Cardiac muscle cell (in vitro differentiated cells and primary cell): ENCODE measurements around the gene ZNF556. TPM values are rescaled to one million over a fixed set of nuclear protein-coding genes. Genes with fewer than 3 reads are reported as not detected.

ENCODE experiments used
- DNase-seq, 2 donors: peaks; one replicate each; pipeline versions ENCODE4 v3.0.0 to v3.0.0-alpha.2; 2010 to 2017; ENCODE audit warnings: low read depth in 1 of 2, low spot score in 1 of 2
- H3K27ac ChIP-seq: fragments of 200-600 bp; sonication (generic); 2 replicates; pipeline ENCODE4 v1.5.1; 2016
- H3K27me3 ChIP-seq: fragments of 200-600 bp; sonication (generic); 2 replicates; pipeline ENCODE4 v1.6.0; 2016; ENCODE audit warnings: control low read depth
- H3K36me3 ChIP-seq: fragments of 200-600 bp; sonication (generic); 2 replicates; pipeline ENCODE4 v1.5.1; 2016; ENCODE audit warnings: control low read depth
- H3K4me1 ChIP-seq: fragments of 200-600 bp; sonication (generic); 2 replicates; pipeline ENCODE4 v1.8.1; 2017; ENCODE audit warnings: low read depth, mild to moderate bottlenecking, mixed run types
- H3K4me3 ChIP-seq: fragments of 200-600 bp; sonication (generic); 2 replicates; pipeline ENCODE4 v1.5.1; 2016; ENCODE audit warnings: mild to moderate bottlenecking
- H3K9me3 ChIP-seq: fragments of 200-600 bp; sonication (generic); 2 replicates; pipeline ENCODE4 v1.5.1; 2017; ENCODE audit warnings: low read depth, mild to moderate bottlenecking, control low read depth
- CTCF ChIP-seq: IDR thresholded peaks from 2 replicates; pipeline ENCODE4 v1.5.1; 2012; ENCODE audit warnings: low read depth, mild to moderate bottlenecking, low read length
- polyA plus RNA-seq: library from polyadenylated mRNA; unstranded; fragments of >200 nt; fragmentation: Nextera tagmentation; extraction: Ambion mirVana; gene quantifications from 2 replicates; pipeline ENCODE4 v1.2.1, GENCODE V29; 2016
- total RNA-seq: library from RNA; depleted of rRNA; stranded (reverse); fragments of >200 nt; gene quantifications from 2 replicates; pipeline ENCODE4 v1.2.3, GENCODE V29; 2016

The ZNF556 gene
- total and polyA plus RNA-seq, 2 experiments from 2014 or later, result 0.09 to 0.21 TPM

GRCh38 chr19:2856457-2857050, 10.6 kb upstream of the ZNF556 start:
- Histone ChIP-seq H3K9me3 (peaks cover 15% of the 10 kb centered on the region), H3K4me1 (no peaks in the 10 kb centered on the region), H3K27ac (no peak overlapping the region), H3K4me3 (no peak overlapping the region), H3K27me3 (no peaks in the 10 kb centered on the region), H3K36me3 (peaks cover 33% of the 10 kb centered on the region)
- DNase-seq, result no peak
- no peak for TF ChIP-seq CTCF

- peaks cover 9% of the 10 kb centered on the region for H3K36me3 ChIP-seq
- H3K4me1 ChIP-seq, result no peaks in the 10 kb centered on the region
- peaks cover 5% of the 10 kb centered on the region for H3K9me3 ChIP-seq
- H3K27ac ChIP-seq, result no peak overlapping the region
- no peak for TF ChIP-seq CTCF
- H3K27me3 ChIP-seq, result no peaks in the 10 kb centered on the region
- DNase-seq, result no peak
- no peak overlapping the region for H3K4me3 ChIP-seq
Measured at GRCh38 chr19:2858864-2859263, 8.3 kb upstream of the ZNF556 start.

GRCh38 chr19:2863816-2864215, 3.3 kb upstream of the ZNF556 start:
- H3K9me3 ChIP-seq, result no peaks in the 10 kb centered on the region
- no peak overlapping the region for H3K27ac ChIP-seq
- no peak for TF ChIP-seq CTCF

GRCh38 chr19:2865334-2866100, 1.6 kb upstream of the ZNF556 start:
- Histone ChIP-seq H3K9me3 (no peaks in the 10 kb centered on the region), H3K27ac (no peak overlapping the region), H3K27me3 (no peaks in the 10 kb centered on the region), H3K4me1 (no peaks in the 10 kb centered on the region), H3K36me3 (no peaks in the 10 kb centered on the region), H3K4me3 (no peak overlapping the region)
- TF ChIP-seq CTCF, result no peak
- DNase-seq, result peak in 1 of 2 donors; percentile 40

More at GRCh38 chr19:2863816-2864215, 3.3 kb upstream of the ZNF556 start:
- Histone ChIP-seq H3K4me1 (no peaks in the 10 kb centered on the region), H3K27me3 (no peaks in the 10 kb centered on the region), H3K36me3 (no peaks in the 10 kb centered on the region), H3K4me3 (no peak overlapping the region)
- DNase-seq, result no peak

DNA sequence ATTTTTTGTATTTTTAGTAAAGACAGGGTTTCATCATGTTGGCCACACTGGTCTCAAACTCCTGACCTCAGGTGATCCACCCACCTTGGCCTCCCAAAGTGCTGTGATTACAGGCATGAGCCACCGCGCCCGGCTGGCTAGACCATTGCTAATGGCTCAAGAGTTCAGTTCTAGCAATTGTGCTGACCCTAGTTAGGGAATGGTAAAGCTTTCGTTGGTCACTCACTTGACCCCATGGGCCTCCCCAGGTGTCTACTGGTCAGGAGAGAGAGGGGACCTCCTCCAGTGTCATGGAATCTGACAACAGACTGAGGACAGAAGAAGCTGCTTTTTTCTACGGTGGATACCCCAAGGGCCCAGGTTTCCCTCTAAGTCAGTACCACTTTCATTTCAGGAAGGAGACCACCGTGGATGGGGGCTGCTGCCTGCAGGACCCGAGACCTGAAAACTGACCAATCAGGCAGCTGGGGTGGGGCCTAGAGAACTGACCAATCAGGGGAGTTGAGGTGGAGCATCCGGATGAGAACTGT, 575 bp upstream of the ZNF556 start:
- no peak for TF ChIP-seq CTCF

More for the DNA sequence above, 575 bp upstream of the ZNF556 start:
- DNase-seq, result no peak
- no peak overlapping the region for H3K4me3 ChIP-seq
- no peaks in the 10 kb centered on the region for H3K4me1 ChIP-seq
- no peaks in the 10 kb centered on the region for H3K36me3 ChIP-seq
- H3K9me3 ChIP-seq, result no peaks in the 10 kb centered on the region
- no peaks in the 10 kb centered on the region for H3K27me3 ChIP-seq
- no peak overlapping the region for H3K27ac ChIP-seq
